H1 (cell line): ENCODE measurements around the gene PAQR5. TPM values are rescaled to one million over a fixed set of nuclear protein-coding genes. Genes with fewer than 3 reads are reported as not detected.

Experiments used
- CBX8 ChIP-seq: fragments of 300-800, 300-1000 bp; sonication (generic); IDR thresholded peaks from 2 replicates; pipeline ENCODE4 v1.7.1; 2016; ENCODE audit warnings: low read depth, low read length, borderline replicate concordance
- CHD7 ChIP-seq: fragments of 300-600 bp; sonication (generic); IDR thresholded peaks from 2 replicates; pipeline ENCODE4 v1.7.1; 2012; ENCODE audit warnings: low read length, moderate library complexity, mild to moderate bottlenecking, inconsistent platforms; ENCODE audit not compliant: insufficient replicate concordance
- RBBP5 ChIP-seq: IDR thresholded peaks from 2 replicates; pipeline ENCODE4 v1.7.1; 2012; ENCODE audit warnings: low read depth, mild to moderate bottlenecking, inconsistent platforms, low read length, moderate library complexity, borderline replicate concordance
- polyA plus RNA-seq, 7 experiments: library from polyadenylated mRNA; depleted of rRNA in 3 of 7; stranded (reverse) in 5 of 7; unstranded in 2 of 7; fragments of >200 nt in 5 of 7; fragments of 200-250 nt in 2 of 7; gene quantifications; 1 replicate in 5 of 7; 2 replicates in 1 of 7; 4 replicates in 1 of 7; pipeline versions ENCODE4 v1.2.1 to v1.2.3, GENCODE V29; 2011 to 2013; ENCODE audit warnings: missing spikeins in 2 of 7, mixed read lengths in 2 of 7
- total RNA-seq: library from RNA; stranded (reverse); fragmentation: NEBNext Ultra II Directional; extraction: Animal tissue kit (Norgen Biotek cat#: 25700); gene quantifications from 2 replicates; pipeline ENCODE4 v1.2.1, GENCODE V29; 2021
- TF ChIP-seq, protein P1 (sequence below): IDR thresholded peaks from 2 replicates; pipeline ENCODE4 v1.6.1; 2012; ENCODE audit warnings: inconsistent platforms

Gene PAQR5
- total and polyA plus RNA-seq, 2 of the 8 experiments (the other 6 are each of a cell fraction or from before 2014, with no cell fraction given): 8.7 to 18.1 TPM

GRCh38 chr15:69323893-69324430 lies 25.2 kb downstream of the PAQR5 start (continued):
- no peak for TF ChIP-seq CHD7
- TF ChIP-seq CBX8: no peak
- TF ChIP-seq, protein P1, sequence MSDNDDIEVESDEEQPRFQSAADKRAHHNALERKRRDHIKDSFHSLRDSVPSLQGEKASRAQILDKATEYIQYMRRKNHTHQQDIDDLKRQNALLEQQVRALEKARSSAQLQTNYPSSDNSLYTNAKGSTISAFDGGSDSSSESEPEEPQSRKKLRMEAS: no peak
- TF ChIP-seq RBBP5: no peak
- TF ChIP-seq, all 59 proteins: peak for 0
